Liver (tissue), 9 donors: ENCODE data around the gene ZSCAN5B. TPM values are rescaled to one million over a fixed set of nuclear protein-coding genes. Genes with fewer than 3 reads are reported as not detected.

Experiments used
- DNase-seq: peaks from one replicate; pipeline ENCODE4 v3.0.0-alpha.2; 2017; ENCODE audit warnings: low spot score
- H3K27ac ChIP-seq, 2 donors: one replicate each; pipeline ENCODE4 v1.7.0; 2013; ENCODE audit warnings: inconsistent platforms in 2 of 2, low read length in 2 of 2, control low read depth in 1 of 2, low read depth in 1 of 2, mild to moderate bottlenecking in 1 of 2
- H3K27me3 ChIP-seq, 4 donors: one replicate each; pipeline versions ENCODE4 v1.6.1 to v1.7.0; 2013; ENCODE audit warnings: low read length in 3 of 4, inconsistent platforms in 1 of 4, mild to moderate bottlenecking in 1 of 4, moderate library complexity in 1 of 4; ENCODE audit not compliant: control insufficient read depth in 4 of 4, insufficient read depth in 4 of 4
- H3K36me3 ChIP-seq, 4 donors: one replicate each; pipeline versions ENCODE4 v1.6.1 to v1.7.0; 2013; ENCODE audit warnings: low read length in 3 of 4, mild to moderate bottlenecking in 3 of 4, low read depth in 1 of 4, moderate library complexity in 1 of 4; ENCODE audit not compliant: control insufficient read depth in 4 of 4, insufficient read depth in 3 of 4
- H3K4me1 ChIP-seq, 4 donors: one replicate each; pipeline versions ENCODE4 v1.6.1 to v1.7.0; 2013; ENCODE audit warnings: low read length in 3 of 4, mild to moderate bottlenecking in 3 of 4, moderate library complexity in 1 of 4; ENCODE audit not compliant: control insufficient read depth in 4 of 4, insufficient read depth in 4 of 4
- H3K4me3 ChIP-seq, 3 donors: one replicate each; pipeline versions ENCODE4 v1.6.1 to v1.7.0; 2013; ENCODE audit warnings: low read length in 3 of 3, control low read depth in 1 of 3, low read depth in 1 of 3, mild to moderate bottlenecking in 1 of 3
- H3K9ac ChIP-seq, 2 donors: one replicate each; pipeline ENCODE4 v1.7.0; 2013; ENCODE audit warnings: low read length in 2 of 2, mild to moderate bottlenecking in 2 of 2, moderate library complexity in 2 of 2, control low read depth in 1 of 2, low read depth in 1 of 2
- H3K9me3 ChIP-seq, 4 donors: one replicate each; pipeline versions ENCODE4 v1.6.1 to v1.7.0; 2013; ENCODE audit warnings: low read length in 3 of 4; ENCODE audit not compliant: control insufficient read depth in 4 of 4
- ATF3 ChIP-seq: IDR thresholded peaks from 2 replicates; pipeline ENCODE4 v1.6.1; 2016; ENCODE audit warnings: antibody characterized with exemption
- CTCF ChIP-seq: fragments of 150-350 bp; IDR thresholded peaks from 2 replicates; pipeline ENCODE4 v1.5.1; 2017; ENCODE audit warnings: improper control_type of control experiment, low read depth, low read length; ENCODE audit not compliant: missing input control
- FOXA1 ChIP-seq: IDR thresholded peaks from 2 replicates; pipeline ENCODE4 v1.6.1; 2016; ENCODE audit warnings: antibody characterized with exemption
- FOXA2 ChIP-seq: IDR thresholded peaks from 2 replicates; pipeline ENCODE4 v1.6.1; 2016; ENCODE audit warnings: antibody characterized with exemption
- GABPA ChIP-seq, 2 donors: IDR thresholded peaks in 1 of 2; conservative IDR thresholded peaks in 1 of 2; 2 replicates each; pipeline ENCODE4 v1.6.1; 2016; ENCODE audit warnings: antibody characterized with exemption in 2 of 2, mild to moderate bottlenecking in 1 of 2, moderate library complexity in 1 of 2
- HNF4A ChIP-seq, 2 donors: conservative IDR thresholded peaks; 2 replicates each; pipeline ENCODE4 v1.6.1; 2016; ENCODE audit warnings: antibody characterized with exemption in 2 of 2, mild to moderate bottlenecking in 2 of 2
- HNF4G ChIP-seq: IDR thresholded peaks from 2 replicates; pipeline ENCODE4 v1.6.1; 2016; ENCODE audit warnings: antibody characterized with exemption
- JUND ChIP-seq, 2 donors: IDR thresholded peaks; 2 replicates each; pipeline ENCODE4 v1.6.1; 2016; ENCODE audit warnings: antibody characterized with exemption in 2 of 2
- MAX ChIP-seq: IDR thresholded peaks from 2 replicates; pipeline ENCODE4 v1.6.1; 2016; ENCODE audit warnings: antibody characterized with exemption
- NR2F2 ChIP-seq: IDR thresholded peaks from 2 replicates; pipeline ENCODE4 v1.6.1; 2016; ENCODE audit warnings: antibody characterized with exemption
- REST ChIP-seq: IDR thresholded peaks from 2 replicates; pipeline ENCODE4 v1.6.1; 2016; ENCODE audit warnings: antibody characterized with exemption, mild to moderate bottlenecking
- SP1 ChIP-seq: IDR thresholded peaks from 2 replicates; pipeline ENCODE4 v1.6.1; 2018; ENCODE audit warnings: antibody characterized with exemption, mild to moderate bottlenecking
- TAF1 ChIP-seq: conservative IDR thresholded peaks from 2 replicates; pipeline ENCODE4 v1.6.1; 2016; ENCODE audit warnings: antibody characterized with exemption, mild to moderate bottlenecking
- YY1 ChIP-seq: IDR thresholded peaks from 2 replicates; pipeline ENCODE4 v1.6.1; 2016; ENCODE audit warnings: antibody characterized with exemption, mild to moderate bottlenecking
- ZBTB33 ChIP-seq: IDR thresholded peaks from 2 replicates; pipeline ENCODE4 v1.6.1; 2016; ENCODE audit warnings: antibody characterized with exemption
- WGBS: extraction: QIAGEN DNeasy Blood & Tissue Kit; methylation state at CpG from one replicate; pipeline ENCODE4 v1.1.7; 2013; 5-methylcytosine and 5-hydroxymethylcytosine counted together
- polyA plus RNA-seq, 2 donors: library from polyadenylated mRNA; stranded (reverse) in 1 of 2; unstranded in 1 of 2; fragments of 200-250 nt in 1 of 2; fragments of >200 nt in 1 of 2; fragmentation: Nextera tagmentation in 1 of 2; extraction: Ambion mirVana in 1 of 2; gene quantifications; one replicate each; pipeline versions ENCODE4 v1.2.1 to v1.2.3, GENCODE V29; 2013 to 2015
- total RNA-seq, 2 donors: library from RNA; depleted of rRNA; stranded (reverse); fragments of >200 nt; gene quantifications; one replicate each; pipeline ENCODE4 v1.2.3, GENCODE V29; 2014
- donor health status: healthy.
- donor health status: healthy.
- donor health status: healthy.
- donor health status: healthy.
- donor health status: healthy.

Gene ZSCAN5B
- total and polyA plus RNA-seq, 4 donors: 0.08 TPM; not detected in 3

GRCh38 chr19:56223481-56223880 lies 25.9 kb upstream of the ZSCAN5B start:
- Histone ChIP-seq H3K36me3 (peaks cover 0 to 4% (median 3%) of the 10 kb centered on the region in 4 donors), H3K9me3 (no peaks in the 10 kb centered on the region), H3K4me1 (no peaks in the 10 kb centered on the region), H3K27ac (no peak overlapping the region), H3K9ac (no peak overlapping the region), H3K4me3 (no peak overlapping the region), H3K27me3 (no peaks in the 10 kb centered on the region)
- 96% methylated on average over 9 of the region's 9 CpGs for WGBS
- TF ChIP-seq HNF4G (no peak), SP1 (no peak), HNF4A (conservative IDR thresholded peaks at IDR 0.05) (no peak), FOXA2 (no peak), YY1 (no peak), MAX (no peak), GABPA (IDR thresholded peaks at IDR 0.05 in 1 of 2, conservative IDR thresholded peaks at IDR 0.05 in 1 of 2) (no peak), ATF3 (no peak)
- DNase-seq: no peak

- no peaks in the 10 kb centered on the region for H3K27me3 ChIP-seq
- H3K27ac ChIP-seq: no peak overlapping the region
- WGBS: 81% methylated on average over 6 of the region's 6 CpGs
- H3K36me3 ChIP-seq: peaks cover 0 to 4% (median 3%) of the 10 kb centered on the region in 4 donors
- no peak overlapping the region for H3K9ac ChIP-seq
- H3K4me3 ChIP-seq: no peak overlapping the region
- no peaks in the 10 kb centered on the region for H3K4me1 ChIP-seq
- TF ChIP-seq ATF3: no peak
- TF ChIP-seq YY1: no peak
- TF ChIP-seq FOXA1: no peak
- no peak for TF ChIP-seq GABPA (IDR thresholded peaks at IDR 0.05 in 1 of 2, conservative IDR thresholded peaks at IDR 0.05 in 1 of 2)
- TF ChIP-seq FOXA2: no peak
- TF ChIP-seq HNF4G: no peak
- TF ChIP-seq CTCF: no peak
- no peak for TF ChIP-seq REST
- no peak for TF ChIP-seq TAF1
- TF ChIP-seq JUND (IDR thresholded peaks at IDR 0.05): no peak
- no peak for TF ChIP-seq NR2F2
- TF ChIP-seq SP1: no peak
- no peak for TF ChIP-seq ZBTB33
- H3K9me3 ChIP-seq: no peaks in the 10 kb centered on the region
- no peak for DNase-seq
These were observed 25.3 kb upstream of the ZSCAN5B start for GRCh38 chr19:56222901-56223300.
